ENCODE measurements around the gene ADCY2.

DNA sequence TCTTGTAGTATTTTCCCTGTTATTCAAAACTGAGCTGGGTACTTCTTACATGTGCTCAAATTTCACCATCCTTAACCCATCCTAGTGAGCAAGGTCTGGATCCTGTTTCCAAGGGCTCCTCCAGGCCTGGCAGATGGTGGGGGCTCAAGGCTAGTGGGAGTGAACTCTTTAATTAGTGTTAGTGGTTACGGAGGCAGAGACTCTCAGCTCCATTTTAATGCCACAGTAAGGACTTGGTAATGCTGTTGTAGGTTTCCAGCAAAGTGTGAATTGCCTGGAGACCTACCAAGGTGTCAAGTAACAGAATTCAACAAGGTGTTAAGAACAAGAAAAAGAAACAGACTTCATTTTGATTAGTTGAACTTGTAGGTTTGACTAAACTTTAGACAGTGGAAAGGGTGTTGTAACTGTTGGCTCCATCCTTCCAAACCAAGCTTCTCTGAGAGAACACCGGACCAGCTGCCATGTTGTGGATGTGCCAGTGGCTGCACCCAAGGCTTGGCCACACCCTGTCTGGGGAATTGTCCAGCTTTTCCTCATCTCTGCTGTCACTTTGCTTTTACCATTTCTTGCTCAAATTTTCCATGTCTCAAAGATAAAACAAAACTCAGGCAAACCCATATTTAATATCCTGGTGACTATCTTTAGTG is 98.7 kb downstream of the ADCY2 start:
- TF ChIP-seq, protein P1, sequence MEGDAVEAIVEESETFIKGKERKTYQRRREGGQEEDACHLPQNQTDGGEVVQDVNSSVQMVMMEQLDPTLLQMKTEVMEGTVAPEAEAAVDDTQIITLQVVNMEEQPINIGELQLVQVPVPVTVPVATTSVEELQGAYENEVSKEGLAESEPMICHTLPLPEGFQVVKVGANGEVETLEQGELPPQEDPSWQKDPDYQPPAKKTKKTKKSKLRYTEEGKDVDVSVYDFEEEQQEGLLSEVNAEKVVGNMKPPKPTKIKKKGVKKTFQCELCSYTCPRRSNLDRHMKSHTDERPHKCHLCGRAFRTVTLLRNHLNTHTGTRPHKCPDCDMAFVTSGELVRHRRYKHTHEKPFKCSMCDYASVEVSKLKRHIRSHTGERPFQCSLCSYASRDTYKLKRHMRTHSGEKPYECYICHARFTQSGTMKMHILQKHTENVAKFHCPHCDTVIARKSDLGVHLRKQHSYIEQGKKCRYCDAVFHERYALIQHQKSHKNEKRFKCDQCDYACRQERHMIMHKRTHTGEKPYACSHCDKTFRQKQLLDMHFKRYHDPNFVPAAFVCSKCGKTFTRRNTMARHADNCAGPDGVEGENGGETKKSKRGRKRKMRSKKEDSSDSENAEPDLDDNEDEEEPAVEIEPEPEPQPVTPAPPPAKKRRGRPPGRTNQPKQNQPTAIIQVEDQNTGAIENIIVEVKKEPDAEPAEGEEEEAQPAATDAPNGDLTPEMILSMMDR (conservative IDR thresholded peaks at IDR 0.05; ENCODE audit: low read length), result no peak
- no peak for TF ChIP-seq EZH2phosphoT487 (IDR thresholded peaks at IDR 0.05; ENCODE audit: borderline replicate concordance, low read depth, low read length)

All from OCI-LY7 (cell line).